ENCODE results near the gene UST.

DNA sequence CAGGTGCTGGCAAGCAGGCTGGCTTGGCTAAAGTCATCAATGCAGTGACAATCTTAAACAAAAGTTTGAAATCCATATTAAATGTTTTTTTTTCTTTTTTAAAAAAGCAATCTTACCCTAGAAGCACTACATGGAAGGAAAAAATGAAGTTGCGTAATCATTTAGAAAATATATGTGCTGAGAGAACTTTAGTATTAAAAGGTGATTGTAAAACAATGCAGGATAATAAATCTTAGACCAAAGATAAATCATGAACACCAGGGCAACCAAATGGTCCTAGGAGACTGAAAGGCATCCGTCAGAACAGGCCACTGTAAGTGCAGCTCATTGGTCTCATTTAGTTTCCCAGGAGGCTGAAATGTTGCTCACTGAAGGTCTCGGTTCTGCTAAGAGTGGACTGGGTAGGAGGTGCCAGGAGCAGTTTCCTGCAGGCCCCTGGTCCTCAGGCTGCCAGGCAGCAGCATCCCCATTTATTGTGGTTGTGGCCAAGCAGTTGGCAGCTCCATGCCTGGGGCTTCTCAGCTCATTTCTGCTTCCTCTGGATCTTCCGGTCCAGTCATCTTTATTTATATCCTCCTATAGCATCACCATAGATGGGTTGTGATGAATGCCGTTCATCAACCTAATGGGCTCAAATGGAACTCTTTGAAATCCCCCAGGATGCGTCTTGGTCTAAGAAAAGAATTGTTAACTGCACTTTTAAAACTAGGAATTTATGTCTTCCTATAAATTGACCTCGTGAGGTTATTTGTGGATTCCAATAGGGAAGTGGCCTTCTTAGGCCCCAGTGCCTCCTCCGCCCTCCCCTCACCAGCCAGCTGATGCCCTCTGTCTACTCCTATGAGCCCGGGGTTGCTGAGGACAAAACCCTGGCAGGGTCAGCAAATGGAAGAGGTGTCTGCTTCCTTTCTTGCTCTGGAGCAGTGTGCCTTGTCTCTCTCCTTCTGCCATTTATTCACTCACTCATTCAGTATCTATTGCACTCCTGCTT is 269.0 kb downstream of the UST start:
- TF ChIP-seq NFRKB (IDR thresholded peaks at IDR 0.05; ENCODE audit: low read depth) (no peak), ZNF274 (IDR thresholded peaks at IDR 0.05; ENCODE audit: borderline replicate concordance, low read depth, low read length) (no peak), POLR2A (conservative IDR thresholded peaks at IDR 0.05) (no peak), EP300 (IDR thresholded peaks at IDR 0.05; ENCODE audit: low read length) (no peak), ZBTB17 (CRISPR knock-in tag; IDR thresholded peaks at IDR 0.05) (no peak), RAD21 (CRISPR knock-in tag; conservative IDR thresholded peaks at IDR 0.05 in 1 of 2, IDR thresholded peaks at IDR 0.05 in 1 of 2) (no peak)
- TF ChIP-seq, protein P1, sequence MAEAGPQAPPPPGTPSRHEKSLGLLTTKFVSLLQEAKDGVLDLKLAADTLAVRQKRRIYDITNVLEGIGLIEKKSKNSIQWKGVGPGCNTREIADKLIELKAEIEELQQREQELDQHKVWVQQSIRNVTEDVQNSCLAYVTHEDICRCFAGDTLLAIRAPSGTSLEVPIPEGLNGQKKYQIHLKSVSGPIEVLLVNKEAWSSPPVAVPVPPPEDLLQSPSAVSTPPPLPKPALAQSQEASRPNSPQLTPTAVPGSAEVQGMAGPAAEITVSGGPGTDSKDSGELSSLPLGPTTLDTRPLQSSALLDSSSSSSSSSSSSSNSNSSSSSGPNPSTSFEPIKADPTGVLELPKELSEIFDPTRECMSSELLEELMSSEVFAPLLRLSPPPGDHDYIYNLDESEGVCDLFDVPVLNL (CRISPR knock-in tag; IDR thresholded peaks at IDR 0.05; ENCODE audit: low read depth), result no peak
- TF ChIP-seq, protein P2, sequence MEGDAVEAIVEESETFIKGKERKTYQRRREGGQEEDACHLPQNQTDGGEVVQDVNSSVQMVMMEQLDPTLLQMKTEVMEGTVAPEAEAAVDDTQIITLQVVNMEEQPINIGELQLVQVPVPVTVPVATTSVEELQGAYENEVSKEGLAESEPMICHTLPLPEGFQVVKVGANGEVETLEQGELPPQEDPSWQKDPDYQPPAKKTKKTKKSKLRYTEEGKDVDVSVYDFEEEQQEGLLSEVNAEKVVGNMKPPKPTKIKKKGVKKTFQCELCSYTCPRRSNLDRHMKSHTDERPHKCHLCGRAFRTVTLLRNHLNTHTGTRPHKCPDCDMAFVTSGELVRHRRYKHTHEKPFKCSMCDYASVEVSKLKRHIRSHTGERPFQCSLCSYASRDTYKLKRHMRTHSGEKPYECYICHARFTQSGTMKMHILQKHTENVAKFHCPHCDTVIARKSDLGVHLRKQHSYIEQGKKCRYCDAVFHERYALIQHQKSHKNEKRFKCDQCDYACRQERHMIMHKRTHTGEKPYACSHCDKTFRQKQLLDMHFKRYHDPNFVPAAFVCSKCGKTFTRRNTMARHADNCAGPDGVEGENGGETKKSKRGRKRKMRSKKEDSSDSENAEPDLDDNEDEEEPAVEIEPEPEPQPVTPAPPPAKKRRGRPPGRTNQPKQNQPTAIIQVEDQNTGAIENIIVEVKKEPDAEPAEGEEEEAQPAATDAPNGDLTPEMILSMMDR (IDR thresholded peaks at IDR 0.05 in 2 of 3, conservative IDR thresholded peaks at IDR 0.05 in 1 of 3; ENCODE audit: insufficient read depth in 2 of 3, low read depth in 1 of 3, low read length in 3 of 3), result no peak
